Activated naive CD4-positive, alpha-beta T cell treated with anti-CD3 and anti-CD28 coated beads, Interleukin-2, amount 10 ng/mL, durations not matched to agents 5 hours and 36 hours (primary cell): ENCODE measurements around the gene MATN3. TPM values are rescaled to one million over a fixed set of nuclear protein-coding genes. Genes with fewer than 3 reads are reported as not detected.

Experiments
- total RNA-seq, 2 experiments: library from RNA; stranded (reverse); gene quantifications; one replicate each; pipeline ENCODE4 v1.2.3, GENCODE V29; 2021

Gene MATN3
- not detected for total RNA-seq

GRCh38 chr2:20012282-20013125 lies at the start of gene MATN3:
Gene MATN3 (minus strand): TSS chr2:20012668. CDS start chr2:20012631, 37 bp downstream.

GRCh38 chr2:20051532-20052228 lies 39.2 kb upstream of the MATN3 start, which contains the start of gene LAPTM4A:
Gene LAPTM4A (minus strand): TSS chr2:20051628. CDS start chr2:20051520, 108 bp downstream.

GRCh38 chr2:19989667-19990415 lies 22.6 kb downstream of the MATN3 start, which contains the start of gene WDR35:
Gene WDR35 (minus strand): TSS chr2:19990105. CDS start chr2:19990015, 90 bp downstream.

Other genes starting within 250 kb of the MATN3 start
- 10 to 100 TPM; 29.3 to 36.6 TPM for gene TTC32, start 110.7 kb downstream of the MATN3 start, total RNA-seq
- gene WDR35, start 22.6 kb downstream of the MATN3 start, total RNA-seq = 1 to 10 TPM; 3.7 to 3.9 TPM
- gene LAPTM4A, start 39.0 kb upstream of the MATN3 start, total RNA-seq = 10 to 100 TPM; 24.8 to 25.0 TPM
- gene SDC1, start 212.5 kb upstream of the MATN3 start, total RNA-seq = under 1 TPM; 0.10 to 0.15 TPM